GM18907 (cell line): ENCODE measurements around the gene TLR3.
"Not testable (repeated sequence)": the region's sequence is repeated elsewhere in the genome, so short reads cannot be mapped to it uniquely, and the experiment has no call there.

Experiments
- ATAC-seq: cut with Tn5 transposase; IDR thresholded peaks from one replicate; pipeline ENCODE4 v1.9.1; 2021; ENCODE audit warnings: mild to moderate bottlenecking, moderate library complexity; ENCODE audit not compliant: unreplicated experiment

TLR3 gene

DNA sequence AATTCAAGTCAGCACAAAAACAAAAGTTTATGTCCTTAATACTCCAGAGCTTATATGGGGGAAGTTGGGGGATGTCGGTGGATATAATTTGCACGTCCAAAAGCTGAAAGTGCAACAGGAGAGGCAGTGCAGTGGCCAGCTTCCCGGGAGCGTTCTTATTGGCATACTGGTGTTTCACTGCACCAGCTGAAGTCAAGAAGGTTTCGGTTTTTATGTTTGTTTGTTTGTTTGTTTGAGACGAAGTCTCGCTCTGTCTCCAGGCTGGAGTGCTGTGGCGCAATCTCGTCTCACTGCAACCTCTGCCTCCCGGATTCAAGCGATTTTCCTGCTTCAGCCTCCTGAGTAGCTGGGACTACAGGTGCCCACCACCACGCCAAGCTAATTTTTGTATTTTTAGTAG lies 28.6 kb upstream of the TLR3 start:
- ATAC-seq = no peak

DNA sequence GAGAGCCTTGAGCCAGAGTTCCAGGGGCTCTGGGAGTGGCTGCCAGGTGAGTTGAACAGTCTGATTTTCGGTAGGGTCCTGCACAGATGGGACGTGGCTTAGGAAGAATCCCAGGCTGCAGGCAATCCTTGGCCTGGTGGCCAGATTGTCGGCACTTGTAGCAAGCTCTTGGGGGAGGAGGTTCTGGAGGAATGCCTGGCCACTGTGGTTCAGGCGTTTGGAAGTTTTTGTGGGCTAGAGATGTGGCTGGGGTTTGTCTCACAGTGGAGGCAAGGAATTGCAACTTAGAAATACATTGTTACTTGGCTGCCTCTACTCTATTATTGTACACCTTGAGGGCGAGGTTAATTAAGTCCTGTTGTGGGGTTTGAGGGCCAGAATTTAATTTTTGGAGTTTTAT lies 21.5 kb upstream of the TLR3 start:
- ATAC-seq = not testable (repeated sequence)

DNA sequence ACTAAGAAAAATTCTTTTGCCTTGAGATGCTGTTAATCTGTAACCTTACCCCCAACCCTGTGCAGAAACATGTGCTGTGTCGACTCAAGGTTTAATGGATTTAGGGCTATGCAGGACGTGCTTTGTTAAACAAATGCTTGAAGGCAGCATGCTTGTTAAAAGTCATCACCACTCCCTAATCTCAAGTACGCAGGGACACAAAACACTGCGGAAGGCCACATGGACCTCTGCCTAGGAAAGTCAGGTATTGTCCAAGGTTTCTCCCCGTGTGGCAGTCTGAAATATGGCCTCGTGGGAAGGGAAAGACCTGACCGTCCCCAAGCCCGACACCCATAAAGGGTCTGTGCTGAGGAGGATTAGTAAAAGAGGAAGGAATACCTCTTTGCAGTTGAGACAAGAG lies 18.8 kb upstream of the TLR3 start:
- not testable (repeated sequence) for ATAC-seq

DNA sequence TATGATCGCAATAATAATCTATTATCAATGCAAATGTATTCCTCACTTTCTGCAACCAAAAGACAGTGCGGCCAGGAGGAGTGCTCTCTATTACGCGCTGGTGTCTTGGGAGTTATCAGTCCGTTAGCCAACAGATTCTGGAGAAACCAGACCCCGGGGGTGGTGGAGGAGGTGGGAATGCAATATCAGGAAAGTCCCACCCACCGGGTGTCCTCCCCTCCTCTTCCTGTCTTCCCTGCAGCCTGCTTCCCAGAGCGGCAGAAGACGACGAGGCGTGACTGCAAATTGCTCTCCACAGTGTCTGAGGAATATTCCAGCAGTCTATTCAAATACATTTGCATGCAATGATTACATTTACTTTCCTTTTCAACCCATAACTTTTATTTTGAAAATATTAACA lies 17.9 kb upstream of the TLR3 start:
- no peak for ATAC-seq

DNA sequence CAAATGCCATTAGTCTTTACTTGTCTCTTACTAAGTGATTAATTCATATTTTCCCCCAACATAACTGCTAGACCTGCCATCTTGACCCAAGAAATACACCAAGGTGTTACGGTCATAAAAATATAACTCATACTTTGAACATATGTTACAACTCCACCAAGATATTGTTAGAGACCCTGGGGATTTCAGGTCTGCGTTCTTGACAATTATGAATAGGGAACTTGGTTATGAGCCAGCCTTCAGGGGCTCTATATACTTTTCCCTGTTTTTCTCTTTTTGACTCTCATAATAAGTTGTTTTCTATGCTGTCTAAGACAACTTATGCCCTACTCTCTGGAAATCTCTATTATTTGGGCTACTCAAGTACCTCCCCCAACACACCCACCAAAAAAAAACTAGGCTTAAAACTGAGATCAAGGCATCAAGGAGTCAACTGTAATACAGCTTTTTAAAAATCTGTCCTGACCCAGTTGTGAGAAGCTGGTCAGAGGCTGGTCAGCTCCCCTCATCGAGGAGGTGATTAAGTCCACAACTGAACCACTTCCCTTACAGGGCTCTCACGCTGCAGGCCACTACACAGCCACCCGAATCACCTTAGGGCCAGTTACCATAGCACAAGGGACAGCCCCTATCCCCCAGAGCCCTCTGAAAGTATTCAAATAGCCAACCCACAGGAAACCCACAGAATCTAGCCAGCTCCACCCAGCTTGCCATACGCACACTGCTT lies 10.5 kb upstream of the TLR3 start:
- peak; percentile 100 for ATAC-seq

DNA sequence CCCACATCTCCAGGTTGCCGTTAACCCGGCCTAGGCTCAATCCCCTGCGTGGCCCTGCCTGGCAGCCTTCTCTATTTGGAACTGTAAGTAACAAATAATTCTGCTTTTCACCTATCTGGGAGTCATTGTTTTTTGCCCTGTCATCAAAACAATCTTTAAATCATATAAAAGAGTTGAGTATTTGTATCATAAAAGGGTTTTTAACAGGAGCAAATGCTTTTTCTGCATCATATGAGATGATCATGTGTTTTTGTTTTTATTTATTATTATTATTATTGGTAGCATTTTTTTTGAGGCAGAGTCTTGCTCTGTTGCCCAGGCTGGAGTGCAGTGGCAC lies 10.0 kb upstream of the TLR3 start:
- ATAC-seq = no peak

DNA sequence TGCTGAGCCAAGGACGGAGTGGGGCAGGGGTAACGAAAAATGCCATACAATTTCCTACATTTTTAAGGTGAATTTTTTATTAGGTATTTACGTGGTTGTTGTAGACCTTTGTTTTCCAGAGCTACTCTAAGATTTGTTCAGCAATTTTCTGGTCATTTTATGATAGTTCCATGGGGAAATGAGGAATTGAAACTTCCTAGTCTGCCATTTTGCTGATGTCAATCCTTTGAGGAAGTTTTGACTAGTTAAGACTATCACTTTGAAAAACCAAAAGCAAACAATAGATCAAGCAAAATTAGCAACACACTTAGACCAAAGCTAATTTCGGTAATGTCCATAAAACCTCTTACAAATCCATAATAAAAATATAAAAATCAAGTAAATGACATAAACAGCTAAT lies 7.0 kb upstream of the TLR3 start:
- ATAC-seq = no peak

DNA sequence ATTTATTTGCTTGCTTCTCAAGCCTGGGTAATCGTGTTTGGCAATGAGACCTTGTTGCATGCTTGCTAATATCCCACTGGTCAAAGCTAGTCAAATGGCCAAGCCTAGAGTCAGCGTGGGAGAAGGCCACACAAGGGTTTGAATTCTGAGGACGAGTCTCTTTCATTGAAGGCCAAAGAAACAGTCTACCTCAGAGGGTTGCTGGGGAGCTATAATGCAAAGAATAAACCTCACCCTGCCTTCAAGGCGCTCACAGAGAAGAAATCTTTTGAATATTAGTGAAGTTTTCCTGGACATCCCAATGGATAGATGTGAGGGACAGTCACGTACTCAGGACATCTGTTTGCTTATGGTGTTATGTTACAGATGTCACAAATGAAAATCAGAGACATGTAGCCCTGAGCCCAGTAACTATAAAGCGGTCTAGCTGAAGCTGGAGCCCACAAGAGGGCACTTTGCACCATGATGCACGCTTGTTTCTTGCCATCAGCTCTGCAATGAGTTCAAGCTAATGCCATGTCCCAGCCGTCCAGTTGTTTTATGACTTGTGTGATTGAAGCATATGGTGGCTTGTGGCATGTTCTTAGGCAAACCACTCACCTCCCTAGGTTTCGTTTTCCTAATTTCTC lies 1.1 kb upstream of the TLR3 start:
- ATAC-seq = peak; percentile 86

DNA sequence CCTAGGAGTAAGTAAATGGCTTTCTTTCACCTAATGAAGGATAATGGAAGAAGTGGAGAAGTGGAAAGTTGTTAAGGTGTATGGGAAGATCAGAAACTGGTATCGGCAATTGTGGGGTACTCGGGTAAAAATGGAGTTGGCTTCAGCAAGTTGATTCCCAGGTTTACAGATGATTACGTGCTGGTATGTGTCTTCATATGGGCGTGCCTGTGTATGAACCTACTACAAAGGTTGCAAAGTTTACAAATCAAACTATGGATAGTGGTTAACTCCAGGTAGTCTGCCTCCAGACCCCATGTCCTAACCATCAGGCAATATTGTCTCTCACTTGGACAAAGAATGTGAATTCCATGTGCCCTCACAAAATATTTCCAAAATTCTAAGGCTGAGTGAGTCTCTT lies 773 bp downstream of the TLR3 start:
- ATAC-seq = no peak

DNA sequence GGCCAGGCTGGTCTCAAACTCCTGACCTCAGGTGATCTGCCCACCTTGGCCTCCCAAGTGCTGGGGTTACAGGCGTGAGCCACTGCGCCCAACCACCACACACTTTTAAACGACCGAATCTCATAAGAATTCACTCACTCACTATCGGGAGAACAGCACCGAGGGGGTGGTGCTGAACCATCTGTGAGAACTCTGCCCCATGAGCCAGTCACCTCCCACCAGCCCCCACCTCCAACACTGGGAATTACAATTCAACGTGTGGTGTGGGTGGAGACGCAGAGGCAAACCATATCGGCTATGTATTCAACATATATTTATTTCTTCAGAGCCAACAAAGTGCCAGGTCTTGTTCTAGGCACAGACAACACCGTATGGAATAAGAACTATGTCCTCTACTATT lies 3.6 kb downstream of the TLR3 start:
- no peak for ATAC-seq

DNA sequence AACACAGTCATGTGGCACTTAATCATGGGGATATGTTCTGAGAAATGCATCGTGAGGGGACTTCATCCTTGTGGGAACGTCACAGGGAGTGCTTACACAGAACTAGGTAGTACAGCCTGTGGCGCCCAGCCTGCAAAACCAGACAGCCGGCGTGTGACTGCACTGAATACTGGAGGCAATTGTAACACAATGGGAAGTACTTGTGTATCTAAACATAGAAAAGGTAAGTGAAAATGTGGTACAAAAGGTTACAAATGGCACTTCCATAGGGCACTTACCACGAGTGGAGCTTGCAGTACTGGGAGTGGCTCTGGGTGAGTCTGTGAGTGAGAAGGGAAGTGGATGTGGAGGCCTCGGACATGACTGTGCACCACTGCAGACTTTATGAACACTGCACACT lies 5.2 kb downstream of the TLR3 start:
- ATAC-seq = no peak

DNA sequence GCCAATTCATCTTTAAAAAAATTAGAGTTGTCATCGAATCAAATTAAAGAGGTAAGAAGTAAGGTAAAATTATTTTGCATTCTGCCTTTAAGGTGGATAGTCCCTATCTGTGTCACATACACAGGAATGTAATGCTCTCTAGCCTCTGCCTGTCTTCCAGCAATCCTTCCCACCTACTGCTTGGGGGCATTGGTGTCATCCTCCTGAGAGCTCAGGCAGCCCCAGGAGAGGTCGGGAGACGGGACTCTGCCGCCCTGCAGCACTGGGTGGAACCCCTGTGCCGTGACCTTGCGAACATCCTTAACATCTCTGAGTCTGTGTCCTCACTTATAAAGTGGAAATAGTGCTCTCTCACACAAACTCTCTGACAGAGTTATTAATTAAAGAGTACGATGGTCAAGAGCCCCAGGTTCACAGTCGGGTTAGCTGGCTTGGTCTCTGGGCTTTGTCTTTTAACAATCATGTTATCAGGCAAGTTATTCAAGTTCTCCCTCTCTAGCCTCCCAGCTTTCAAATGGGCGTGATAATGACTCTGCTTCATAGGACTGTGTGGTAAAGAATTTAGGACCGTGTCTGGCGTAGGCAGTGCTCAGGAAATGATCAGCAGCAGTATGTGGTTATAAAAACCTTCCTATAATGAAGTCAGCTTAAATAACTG lies 10.2 kb downstream of the TLR3 start:
- no peak for ATAC-seq

DNA sequence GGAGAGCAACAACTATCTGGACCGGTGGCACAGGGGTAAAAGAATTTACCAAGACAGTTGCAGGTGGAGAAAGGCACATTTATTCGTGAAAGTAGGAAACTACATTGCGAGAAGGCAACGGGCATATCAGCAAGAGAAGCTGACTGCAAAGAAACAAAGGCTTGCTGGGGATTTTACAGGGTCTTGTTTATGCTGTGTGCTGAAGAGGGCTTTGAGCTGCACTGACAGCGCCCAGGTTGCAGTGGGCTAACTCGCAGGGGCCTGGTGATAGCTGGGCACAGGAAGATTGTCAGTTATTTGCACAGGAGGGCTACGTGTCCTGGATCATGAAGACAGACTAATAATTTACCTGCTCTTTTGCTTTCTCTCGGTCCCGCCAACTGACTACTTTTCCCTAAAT lies 10.7 kb downstream of the TLR3 start:
- no peak for ATAC-seq

DNA sequence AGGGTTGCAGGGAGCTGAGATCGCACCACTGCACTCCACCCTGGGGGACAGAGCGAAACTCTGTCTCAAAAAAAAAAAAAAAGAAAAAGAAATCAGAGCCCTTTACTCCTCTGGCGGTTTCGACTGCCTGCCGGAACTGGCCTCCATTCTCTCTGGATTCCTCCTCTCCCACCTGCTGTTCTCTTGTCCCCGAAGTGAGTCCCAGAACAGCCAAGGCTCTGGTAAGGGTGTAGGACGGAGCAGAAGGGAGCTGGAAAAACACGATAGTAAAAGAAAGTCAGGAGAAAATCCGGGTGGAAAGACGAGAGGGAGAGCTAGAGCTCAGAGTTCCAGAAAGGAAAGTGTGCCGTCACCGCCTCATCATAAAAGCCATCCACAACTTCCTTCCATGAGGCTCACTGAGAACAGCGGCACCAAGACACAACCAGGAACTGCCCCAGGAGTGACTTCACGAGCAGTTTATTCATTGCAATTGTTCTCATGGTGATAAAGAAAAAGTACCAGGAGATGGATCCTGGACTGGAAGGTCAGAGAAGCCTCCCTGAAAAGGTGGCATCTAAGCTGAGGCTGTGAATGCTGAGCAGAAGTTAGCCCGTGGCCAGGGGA lies 12.3 kb downstream of the TLR3 start:
- ATAC-seq = no peak

DNA sequence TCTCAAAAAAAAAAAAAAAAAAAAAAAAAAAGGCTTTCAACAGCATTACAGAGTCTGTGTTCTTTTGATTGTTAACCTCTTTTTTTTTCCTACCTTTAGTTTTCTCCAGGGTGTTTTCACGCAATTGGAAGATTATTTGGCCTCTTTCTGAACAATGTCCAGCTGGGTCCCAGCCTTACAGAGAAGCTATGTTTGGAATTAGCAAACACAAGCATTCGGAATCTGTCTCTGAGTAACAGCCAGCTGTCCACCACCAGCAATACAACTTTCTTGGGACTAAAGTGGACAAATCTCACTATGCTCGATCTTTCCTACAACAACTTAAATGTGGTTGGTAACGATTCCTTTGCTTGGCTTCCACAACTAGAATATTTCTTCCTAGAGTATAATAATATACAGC lies 13.3 kb downstream of the TLR3 start:
- no peak for ATAC-seq

DNA sequence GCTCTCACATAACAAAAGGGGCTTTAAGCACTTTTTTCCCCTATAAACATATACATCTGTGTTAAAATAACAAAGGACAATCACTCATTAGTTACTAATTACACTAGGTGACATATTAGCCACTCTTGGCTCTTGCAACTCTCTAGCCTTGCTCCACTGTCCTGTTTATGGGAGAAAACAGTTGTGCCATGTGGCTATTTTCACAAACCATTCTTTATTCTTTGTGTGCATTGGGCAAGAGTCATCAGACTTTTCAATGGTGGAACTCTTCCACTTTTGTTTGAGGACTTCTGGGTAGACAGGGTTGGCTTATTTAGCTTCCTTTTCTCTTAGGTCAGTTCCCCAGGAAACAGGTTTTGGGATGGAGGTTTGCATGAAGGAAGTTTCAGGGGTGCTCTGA lies 19.6 kb downstream of the TLR3 start:
- no peak for ATAC-seq

DNA sequence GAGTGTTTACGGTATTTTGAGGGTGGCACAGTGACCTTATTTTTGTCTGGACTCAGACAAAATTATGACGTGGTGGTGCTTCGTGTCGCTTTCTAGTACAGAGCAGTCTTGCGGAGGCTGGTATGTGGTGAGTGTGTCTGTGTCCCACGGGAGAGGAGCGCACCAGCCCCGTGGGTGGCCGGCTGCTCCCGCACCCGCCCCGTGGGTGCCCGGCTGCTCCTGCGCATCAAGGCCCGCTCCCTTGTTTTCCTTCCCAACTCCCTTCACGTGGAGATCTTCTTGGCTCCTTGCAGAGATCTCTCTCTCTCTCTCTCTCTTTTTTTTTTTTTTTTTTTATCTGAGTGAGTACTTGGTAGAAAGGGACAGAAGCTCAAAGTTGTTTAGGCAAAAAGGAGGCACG lies 23.3 kb downstream of the TLR3 start:
- ATAC-seq = no peak

DNA sequence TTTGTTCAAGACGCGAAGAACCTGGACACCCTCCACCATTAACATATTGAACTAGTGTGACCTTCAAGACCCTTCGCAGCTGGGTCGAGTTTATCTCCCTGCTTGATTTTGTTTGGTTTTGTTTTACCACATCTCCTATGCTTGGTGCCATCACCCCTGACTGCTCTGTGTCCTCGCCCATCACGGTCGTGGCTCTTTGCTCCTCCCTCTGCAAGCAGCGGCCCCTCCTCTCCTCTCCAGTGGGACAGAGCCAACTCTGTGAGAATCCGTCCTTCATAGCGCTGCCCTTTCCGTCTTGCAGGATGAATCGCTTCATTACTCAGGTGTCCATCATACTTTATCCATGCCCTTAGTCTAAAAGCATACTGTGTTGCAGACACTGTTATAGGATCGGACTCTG lies 26.4 kb downstream of the TLR3 start:
- ATAC-seq = no peak

DNA sequence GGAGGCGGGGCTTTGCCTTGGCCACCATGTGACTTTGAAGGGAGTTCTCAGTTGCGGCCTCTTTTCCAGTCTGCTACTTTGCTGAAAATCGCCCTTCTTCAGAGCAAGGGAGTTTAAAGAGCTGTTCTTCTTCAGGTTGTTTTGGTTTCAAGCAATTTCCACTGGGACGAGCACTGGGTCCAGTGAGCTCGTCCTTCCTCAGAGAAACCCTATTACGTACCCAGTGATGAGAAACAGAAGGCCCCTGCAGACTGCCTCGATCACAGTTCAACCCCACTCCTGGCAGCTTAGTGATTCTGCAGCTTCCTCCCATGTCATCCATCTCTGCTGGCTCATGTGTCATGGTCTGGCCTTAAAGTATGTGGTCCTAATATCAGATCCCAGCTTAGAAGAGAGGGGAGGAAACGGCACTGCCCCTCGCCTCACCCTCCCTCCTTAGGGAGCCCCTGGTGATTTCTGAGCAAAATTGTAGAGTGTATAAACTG lies 27.8 kb downstream of the TLR3 start:
- ATAC-seq = no peak

DNA sequence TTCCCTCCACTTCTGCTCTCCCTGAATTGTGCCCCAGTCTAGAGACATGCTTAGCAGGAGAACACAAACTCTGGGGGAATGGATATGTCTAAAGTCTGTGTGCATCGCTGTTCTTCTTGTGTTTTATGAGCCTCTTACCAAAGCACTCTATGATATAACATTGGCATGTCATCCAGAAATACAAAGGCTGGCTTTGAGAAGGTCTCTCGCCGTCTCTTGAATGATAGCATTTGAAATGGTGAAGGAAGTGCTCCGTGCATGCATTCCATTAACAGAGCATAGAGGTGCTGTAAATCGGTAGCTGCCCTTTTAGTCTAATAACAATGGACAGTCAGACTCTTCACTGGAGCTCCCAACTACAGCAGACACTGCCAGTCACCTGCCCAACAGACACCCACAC lies 28.4 kb downstream of the TLR3 start:
- no peak for ATAC-seq

DNA sequence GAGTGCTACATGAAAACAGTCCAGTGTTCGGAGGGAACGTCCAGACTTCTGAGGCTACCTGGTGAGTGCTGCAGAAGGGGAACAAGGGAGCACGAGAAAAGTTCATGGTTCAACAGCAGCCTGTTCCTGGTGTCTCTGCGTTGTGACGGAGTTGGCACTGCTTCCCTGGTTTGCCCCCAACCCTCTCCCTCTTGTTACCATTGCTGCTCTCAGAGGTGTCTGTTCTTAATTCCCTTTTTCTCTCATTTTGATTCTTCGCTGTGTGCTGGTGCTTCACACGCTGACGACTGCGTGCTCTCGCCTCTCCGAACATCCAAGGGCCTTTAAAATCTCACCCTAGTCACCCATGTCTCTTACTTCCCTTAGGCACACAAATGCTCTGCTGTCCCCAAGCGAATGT lies 34.0 kb downstream of the TLR3 start:
- no peak for ATAC-seq
